Fibroblast of upper back skin (primary cell): ENCODE results near the gene TMEM205.
"Not testable (repeated sequence)": the region's sequence is repeated elsewhere in the genome, so short reads cannot be mapped to it uniquely, and the experiment has no call there.

Experiments used
- DNase-seq: peaks from one replicate; pipeline ENCODE4 v3.0.0-alpha.2; 2013

Gene TMEM205

GRCh38 chr19:11370744-11371143, 24.7 kb upstream of the TMEM205 start:
- no peak for DNase-seq

- no peak for DNase-seq
Measured at GRCh38 chr19:11367528-11367927, 21.5 kb upstream of the TMEM205 start.

GRCh38 chr19:11365557-11366117, 19.6 kb upstream of the TMEM205 start:
- DNase-seq = no peak

GRCh38 chr19:11364935-11365334, 18.9 kb upstream of the TMEM205 start:
- no peak for DNase-seq

GRCh38 chr19:11364296-11364904, 18.3 kb upstream of the TMEM205 start:
- DNase-seq = no peak

- DNase-seq = no peak
Measured at GRCh38 chr19:11363881-11364280, 17.8 kb upstream of the TMEM205 start.

- no peak for DNase-seq
Measured at GRCh38 chr19:11361771-11362731, 16.0 kb upstream of the TMEM205 start.

- no peak for DNase-seq
Measured at GRCh38 chr19:11361037-11361770, 15.1 kb upstream of the TMEM205 start.

GRCh38 chr19:11359421-11359820, 13.4 kb upstream of the TMEM205 start:
- DNase-seq = no peak

GRCh38 chr19:11356676-11357550, 10.8 kb upstream of the TMEM205 start:
- DNase-seq = no peak

GRCh38 chr19:11356074-11356397, 10.0 kb upstream of the TMEM205 start:
- no peak for DNase-seq

GRCh38 chr19:11355160-11356073, 9.3 kb upstream of the TMEM205 start, which contains the start of gene PLPPR2:
Gene PLPPR2 (plus strand): TSS chr19:11355432. CDS start chr19:11357674, 2,242 bp downstream.
- DNase-seq = peak; percentile 91

GRCh38 chr19:11354102-11354501, 8.0 kb upstream of the TMEM205 start:
- DNase-seq = not testable (repeated sequence)

GRCh38 chr19:11349171-11349570, 3.1 kb upstream of the TMEM205 start:
- no peak for DNase-seq

GRCh38 chr19:11347546-11348039, 1.5 kb upstream of the TMEM205 start:
- no peak for DNase-seq

- no peak for DNase-seq
Measured at GRCh38 chr19:11345122-11345803, 805 bp downstream of the TMEM205 start.

GRCh38 chr19:11342429-11342828, 3.6 kb downstream of the TMEM205 start:
- no peak for DNase-seq

GRCh38 chr19:11340099-11340467, 6.0 kb downstream of the TMEM205 start:
- DNase-seq = not testable (repeated sequence)

- peak; percentile 82 for DNase-seq
Measured at GRCh38 chr19:11339254-11340098, 6.6 kb downstream of the TMEM205 start, which contains the start of gene RAB3D. Gene RAB3D (minus strand): TSS chr19:11339657. CDS start chr19:11337399, 2,258 bp downstream.
